IMR-90 (cell line): ENCODE results near the gene SCGB2A2. TPM values are rescaled to one million over a fixed set of nuclear protein-coding genes. Genes with fewer than 3 reads are reported as not detected.

Experiments used
- ATAC-seq: fragments of 200-7000 bp; cut with Tn5 transposase; 2 replicates; pipeline ENCODE4 v1.9.1; 2020; ENCODE audit warnings: low read depth, mild to moderate bottlenecking, moderate library complexity
- BruUV-seq: library from RNA; stranded (reverse); fragments of 400-500 nt; replicated peaks from 2 replicates; lab custom pipeline; 2021; lab: Mats Ljungman, UMichigan
- CTCF ChIA-PET: fragments of 300-600 bp; formaldehyde crosslinking; extraction: SDS; loops from one replicate; lab custom pipeline; 2021; ENCODE audit warnings: antibody characterized with exemption; lab: Yijun Ruan, JAX
- POLR2A ChIA-PET: fragments of 300-600 bp; sonication (Branson Sonifier 250); formaldehyde crosslinking; loops from one replicate; lab custom pipeline; 2022; ENCODE audit warnings: antibody characterized with exemption; ENCODE audit not compliant: unreplicated experiment; lab: Charles Lee
- DNase-seq: peaks from one replicate; pipeline ENCODE4 v3.0.0; 2013
- H2AFZ ChIP-seq: replicated peaks from 2 replicates; pipeline ENCODE3; 2013; ENCODE audit warnings: low read length, mild to moderate bottlenecking; ENCODE audit not compliant: poor library complexity
- H2AK5ac ChIP-seq: 2 replicates; pipeline ENCODE4 v1.6.1; 2013; ENCODE audit warnings: low read depth, low read length, inconsistent platforms
- H2AK9ac ChIP-seq: replicated peaks from 2 replicates; pipeline ENCODE3; 2013; ENCODE audit warnings: mild to moderate bottlenecking, low read depth, low read length, moderate library complexity; ENCODE audit not compliant: poor library complexity
- H2BK120ac ChIP-seq: 2 replicates; pipeline ENCODE4 v1.6.1; 2013; ENCODE audit warnings: low read depth, low read length, inconsistent platforms
- H2BK15ac ChIP-seq: 3 replicates; pipeline ENCODE4 v1.6.1; 2013; ENCODE audit warnings: low read depth, low read length, inconsistent platforms
- H2BK20ac ChIP-seq: 2 replicates; pipeline ENCODE4 v1.6.1; 2013; ENCODE audit warnings: low read depth, mild to moderate bottlenecking, inconsistent platforms, low read length, moderate library complexity
- H2BK5ac ChIP-seq: 2 replicates; pipeline ENCODE4 v1.6.1; 2013; ENCODE audit warnings: mild to moderate bottlenecking, low read depth, low read length, inconsistent platforms; ENCODE audit not compliant: poor library complexity, severe bottlenecking
- H3K14ac ChIP-seq: replicated peaks from 2 replicates; pipeline ENCODE4 v1.6.1; 2013; ENCODE audit warnings: low read depth, low read length, inconsistent platforms
- H3K18ac ChIP-seq: 2 replicates; pipeline ENCODE4 v1.6.1; 2013; ENCODE audit warnings: low read depth, low read length, control low read depth
- H3K23ac ChIP-seq: 2 replicates; pipeline ENCODE4 v1.6.1; 2013; ENCODE audit warnings: low read depth, low read length, inconsistent platforms
- H3K27ac ChIP-seq: 2 replicates; pipeline ENCODE4 v1.5.1; 2013; ENCODE audit warnings: mild to moderate bottlenecking, control low read depth, low read length; ENCODE audit not compliant: insufficient read depth
- H3K27me3 ChIP-seq: 2 replicates; pipeline ENCODE4 v1.6.1; 2013; ENCODE audit warnings: low read length; ENCODE audit not compliant: control insufficient read depth, insufficient read depth
- H3K36me3 ChIP-seq: 2 replicates; pipeline ENCODE4 v1.6.1; 2013; ENCODE audit warnings: low read length, mixed read lengths; ENCODE audit not compliant: control insufficient read depth, insufficient read depth
- H3K4ac ChIP-seq: 2 replicates; pipeline ENCODE4 v1.6.1; 2013; ENCODE audit warnings: low read depth, low read length, inconsistent platforms
- H3K4me1 ChIP-seq: 2 replicates; pipeline ENCODE4 v1.6.1; 2013; ENCODE audit warnings: low read length, mixed read lengths; ENCODE audit not compliant: control insufficient read depth, insufficient read depth
- H3K4me2 ChIP-seq: 2 replicates; pipeline ENCODE4 v1.6.1; 2013; ENCODE audit warnings: low read depth, mild to moderate bottlenecking, control low read depth, low read length, moderate library complexity
- H3K4me3 ChIP-seq: 2 replicates; pipeline ENCODE4 v1.5.1; 2013; ENCODE audit warnings: low read depth, mild to moderate bottlenecking, control low read depth, low read length, moderate library complexity; ENCODE audit not compliant: insufficient read depth
- H3K56ac ChIP-seq: 2 replicates; pipeline ENCODE4 v1.6.1; 2013; ENCODE audit warnings: low read length, inconsistent platforms; ENCODE audit not compliant: insufficient read depth; ENCODE audit errors: extremely low read depth
- H3K79me1 ChIP-seq, 2 experiments: 2 replicates each; pipeline ENCODE4 v1.6.1; 2013; ENCODE audit warnings: low read length in 2 of 2, inconsistent platforms in 1 of 2, low read depth in 1 of 2
- H3K9ac ChIP-seq: 2 replicates; pipeline ENCODE4 v1.6.1; 2013; ENCODE audit warnings: low read depth, low read length, control low read depth
- H3K9me1 ChIP-seq: 2 replicates; pipeline ENCODE4 v1.6.1; 2013; ENCODE audit warnings: low read length, inconsistent platforms; ENCODE audit not compliant: insufficient read depth
- H3K9me3 ChIP-seq: 2 replicates; pipeline ENCODE4 v1.6.1; 2013; ENCODE audit warnings: low read length; ENCODE audit not compliant: control insufficient read depth, insufficient read depth
- H4K20me1 ChIP-seq: 2 replicates; pipeline ENCODE4 v1.6.1; 2013; ENCODE audit warnings: low read length, inconsistent platforms; ENCODE audit not compliant: insufficient read depth
- H4K5ac ChIP-seq: 2 replicates; pipeline ENCODE4 v1.6.1; 2013; ENCODE audit warnings: mild to moderate bottlenecking, low read depth, low read length, control low read depth
- H4K8ac ChIP-seq, 2 experiments: 2 replicates each; pipeline ENCODE4 v1.6.1; 2013; ENCODE audit warnings: low read depth in 2 of 2, low read length in 2 of 2, control low read depth in 1 of 2, inconsistent platforms in 1 of 2
- H4K91ac ChIP-seq: 2 replicates; pipeline ENCODE4 v1.6.1; 2013; ENCODE audit warnings: low read depth, low read length, inconsistent platforms; ENCODE audit not compliant: insufficient read depth
- BHLHE40 ChIP-seq: fragments of 150-350 bp; IDR thresholded peaks from 2 replicates; pipeline ENCODE4 v1.6.1; 2016; ENCODE audit warnings: mild to moderate bottlenecking, low read depth, low read length
- CTCF ChIP-seq: conservative IDR thresholded peaks from 2 replicates; pipeline ENCODE4 v1.5.1; 2012; ENCODE audit warnings: mild to moderate bottlenecking, low read depth, low read length, improper control_type of control experiment
- WGBS, 2 experiments: methylation state at CpG; one replicate each; pipeline versions ENCODE4 v1.1.5 to v1.1.7; 2013; ENCODE audit warnings: missing lambda C conversion rate in 2 of 2; ENCODE audit not compliant: insufficient read length in 1 of 2; ENCODE audit errors: extremely low coverage in 2 of 2; 5-methylcytosine and 5-hydroxymethylcytosine counted together
- dilution Hi-C: fragments of 300-500 bp; cut with HindIII; formaldehyde crosslinking; loops from one replicate; pipeline ENCODE4 v1.14.3; 2018; ENCODE audit warnings: low sequenced_read_pairs; ENCODE audit not compliant: unreplicated experiment
- in situ Hi-C: fragments of 300-500 bp; cut with MboI; formaldehyde crosslinking; loops from 3 replicates; pipeline ENCODE4 v1.14.3; 2019; ENCODE audit warnings: low sequenced_read_pairs, inconsistent platforms, mixed read lengths
- intact Hi-C: fragments of 100-400 bp; cut with micrococcal nuclease; formaldehyde crosslinking; loops from 2 replicates; pipeline ENCODE4 v1.10.0; 2022
- polyA plus RNA-seq, 3 experiments: library from polyadenylated mRNA; depleted of rRNA; stranded (reverse); fragments of >200 nt; gene quantifications; 2 replicates each; pipeline ENCODE4 v1.2.3, GENCODE V29; 2012; ENCODE audit warnings: low replicate concordance in 1 of 3
- total RNA-seq: library from RNA; depleted of rRNA; stranded (reverse); fragments of >200 nt; gene quantifications from 2 replicates; pipeline ENCODE4 v1.2.3, GENCODE V29; 2012

SCGB2A2 gene
- total and polyA plus RNA-seq, 2 of the 4 experiments (the other 2 are of a cell fraction): not detected

GRCh38 chr11:62309991-62310390, 40.0 kb downstream of the SCGB2A2 start:
- CTCF ChIA-PET: interaction anchor here (1.1 kb wide), 1 partner anchor 22 kb away, joined by 3 read pairs; no protein-coding TSS in a partner anchor

More at GRCh38 chr11:62309991-62310390, 40.0 kb downstream of the SCGB2A2 start:
- Histone ChIP-seq H3K79me1 (no peaks in the 10 kb centered on the region), H3K27me3 (peaks cover 10% of the 10 kb centered on the region; the same call in 1 of the 2 replicates), H3K4me1 (no peaks in the 10 kb centered on the region), H2BK20ac (no peak overlapping the region), H2AK9ac (no peak overlapping the region), H3K36me3 (no peaks in the 10 kb centered on the region), H3K9me1 (no peaks in the 10 kb centered on the region), H4K91ac (no peak overlapping the region), H4K20me1 (no peaks in the 10 kb centered on the region), H3K4ac (no peak overlapping the region), H3K18ac (no peak overlapping the region), H3K56ac (no peak overlapping the region), H2BK15ac (no peak overlapping the region), H3K27ac (no peak overlapping the region), H2BK5ac (no peak overlapping the region), H2AFZ (no peak overlapping the region), H3K23ac (no peak overlapping the region), H2BK120ac (no peak overlapping the region), H4K5ac (no peak overlapping the region), H3K14ac (no peak overlapping the region), H3K4me3 (no peak overlapping the region), H4K8ac (no peak overlapping the region), H3K4me2 (no peak overlapping the region), H2AK5ac (no peak overlapping the region), H3K9me3 (no peaks in the 10 kb centered on the region), H3K9ac (no peak overlapping the region)
- TF ChIP-seq CTCF: no peak
- no peak for TF ChIP-seq BHLHE40
- DNase-seq (no peak), ATAC-seq (no peak)
- no TSS peak for BruUV-seq
- intact Hi-C loops: no loop called here
- dilution Hi-C loops: no loop called here
- POLR2A ChIA-PET: no interaction called here
- in situ Hi-C loops: loop anchor here (10.0 to 25.0 kb wide), 2 partner anchors 135 to 448 kb away; no protein-coding TSS in a partner anchor
- WGBS, 2 experiments: 20% methylated on average over 1 of the region's 7 CpGs; no CpG with 5 or more reads in 1 of the 2 experiments
